Neuronal stem cell (in vitro differentiated cells): ENCODE results near the gene SEC14L1.

ENCODE experiments used
- DNase-seq: peaks from one replicate; pipeline ENCODE4 v3.0.0-alpha.2; 2013; ENCODE audit warnings: low spot score
- H2AFZ ChIP-seq: one replicate; pipeline ENCODE4 v1.6.1; 2013; ENCODE audit warnings: mild to moderate bottlenecking, low read length, inconsistent platforms
- H2AK5ac ChIP-seq: 2 replicates; pipeline ENCODE4 v1.6.1; 2013; ENCODE audit warnings: low read depth, mild to moderate bottlenecking, inconsistent platforms, low read length, moderate library complexity, mixed read lengths
- H2BK120ac ChIP-seq: 2 replicates; pipeline ENCODE4 v1.6.1; 2013; ENCODE audit warnings: low read depth, mild to moderate bottlenecking, inconsistent platforms, low read length, moderate library complexity, mixed read lengths
- H2BK12ac ChIP-seq: one replicate; pipeline ENCODE4 v1.6.1; 2013; ENCODE audit warnings: low read length, inconsistent platforms
- H2BK15ac ChIP-seq: 2 replicates; pipeline ENCODE4 v1.6.1; 2013; ENCODE audit warnings: mild to moderate bottlenecking, low read length, inconsistent platforms, mixed read lengths
- H2BK5ac ChIP-seq: one replicate; pipeline ENCODE4 v1.6.1; 2013; ENCODE audit warnings: inconsistent platforms, mild to moderate bottlenecking, low read length, moderate library complexity
- H3K14ac ChIP-seq: one replicate; pipeline ENCODE4 v1.6.1; 2013; ENCODE audit warnings: low read length, inconsistent platforms
- H3K18ac ChIP-seq: 2 replicates; pipeline ENCODE4 v1.6.1; 2013; ENCODE audit warnings: low read length, inconsistent platforms
- H3K23ac ChIP-seq: 2 replicates; pipeline ENCODE4 v1.6.1; 2013; ENCODE audit warnings: low read depth, mild to moderate bottlenecking, mixed read lengths, low read length, inconsistent platforms; ENCODE audit not compliant: poor library complexity
- H3K27ac ChIP-seq: replicated peaks from 3 replicates; pipeline ENCODE4 v1.5.1; 2013; ENCODE audit warnings: low read length, inconsistent platforms
- H3K27me3 ChIP-seq, 3 experiments: 2 replicates each; pipeline ENCODE4 v1.6.1; 2013; ENCODE audit warnings: low read length in 3 of 3, mild to moderate bottlenecking in 2 of 3, inconsistent platforms in 1 of 3, low read depth in 1 of 3, mixed read lengths in 1 of 3, moderate library complexity in 1 of 3; ENCODE audit not compliant: control insufficient read depth in 3 of 3, insufficient read depth in 3 of 3
- H3K36me3 ChIP-seq, 2 donors: replicated peaks in 1 of 2; 2 replicates each; pipeline ENCODE4 v1.6.1; 2013; ENCODE audit warnings: low read length in 2 of 2; ENCODE audit not compliant: control insufficient read depth in 2 of 2, insufficient read depth in 2 of 2
- H3K4ac ChIP-seq: 2 replicates; pipeline ENCODE4 v1.6.1; 2013; ENCODE audit warnings: inconsistent platforms, mild to moderate bottlenecking, low read length, moderate library complexity
- H3K4me1 ChIP-seq, 2 donors: 1 replicate in 1 of 2; 2 replicates in 1 of 2; pipeline ENCODE4 v1.6.1; 2013; ENCODE audit warnings: low read length in 2 of 2, low read depth in 1 of 2; ENCODE audit not compliant: control insufficient read depth in 2 of 2, insufficient read depth in 1 of 2
- H3K4me2 ChIP-seq: one replicate; pipeline ENCODE4 v1.6.1; 2013; ENCODE audit warnings: mild to moderate bottlenecking, low read length, inconsistent platforms; ENCODE audit not compliant: insufficient read depth, poor library complexity, severe bottlenecking
- H3K4me3 ChIP-seq, 2 donors: 2 replicates each; pipeline ENCODE4 v1.5.1; 2013; ENCODE audit warnings: low read length in 2 of 2, mild to moderate bottlenecking in 2 of 2, inconsistent platforms in 1 of 2, moderate library complexity in 1 of 2
- H3K79me1 ChIP-seq: one replicate; pipeline ENCODE4 v1.6.1; 2013; ENCODE audit warnings: low read depth, mild to moderate bottlenecking, inconsistent platforms, low read length, moderate library complexity
- H3K9ac ChIP-seq: one replicate; pipeline ENCODE4 v1.6.1; 2013; ENCODE audit warnings: mild to moderate bottlenecking, low read depth, low read length, inconsistent platforms; ENCODE audit not compliant: poor library complexity
- H3K9me3 ChIP-seq, 2 donors: replicated peaks in 1 of 2; 2 replicates each; pipeline versions ENCODE3 to v1.6.1; 2013; ENCODE audit warnings: low read length in 2 of 2, mild to moderate bottlenecking in 2 of 2, inconsistent platforms in 1 of 2, low read depth in 1 of 2, mixed read lengths in 1 of 2, moderate library complexity in 1 of 2; ENCODE audit not compliant: control insufficient read depth in 2 of 2, insufficient read depth in 1 of 2
- H4K8ac ChIP-seq: one replicate; pipeline ENCODE4 v1.6.1; 2013; ENCODE audit warnings: low read depth, mild to moderate bottlenecking, inconsistent platforms, low read length, moderate library complexity
- H4K91ac ChIP-seq: one replicate; pipeline ENCODE4 v1.6.1; 2013; ENCODE audit warnings: low read length, low read depth, mild to moderate bottlenecking, inconsistent platforms; ENCODE audit not compliant: poor library complexity
- WGBS, 2 donors: extraction: QIAGEN DNeasy Blood & Tissue Kit; methylation state at CpG; one replicate each; pipeline ENCODE4 v1.1.7; 2013; ENCODE audit warnings: missing lambda C conversion rate in 2 of 2, mixed read lengths in 1 of 2; ENCODE audit not compliant: insufficient read length in 2 of 2, insufficient replicate concordance in 1 of 2; ENCODE audit errors: extremely low coverage in 2 of 2; 5-methylcytosine and 5-hydroxymethylcytosine counted together

The SEC14L1 gene

DNA sequence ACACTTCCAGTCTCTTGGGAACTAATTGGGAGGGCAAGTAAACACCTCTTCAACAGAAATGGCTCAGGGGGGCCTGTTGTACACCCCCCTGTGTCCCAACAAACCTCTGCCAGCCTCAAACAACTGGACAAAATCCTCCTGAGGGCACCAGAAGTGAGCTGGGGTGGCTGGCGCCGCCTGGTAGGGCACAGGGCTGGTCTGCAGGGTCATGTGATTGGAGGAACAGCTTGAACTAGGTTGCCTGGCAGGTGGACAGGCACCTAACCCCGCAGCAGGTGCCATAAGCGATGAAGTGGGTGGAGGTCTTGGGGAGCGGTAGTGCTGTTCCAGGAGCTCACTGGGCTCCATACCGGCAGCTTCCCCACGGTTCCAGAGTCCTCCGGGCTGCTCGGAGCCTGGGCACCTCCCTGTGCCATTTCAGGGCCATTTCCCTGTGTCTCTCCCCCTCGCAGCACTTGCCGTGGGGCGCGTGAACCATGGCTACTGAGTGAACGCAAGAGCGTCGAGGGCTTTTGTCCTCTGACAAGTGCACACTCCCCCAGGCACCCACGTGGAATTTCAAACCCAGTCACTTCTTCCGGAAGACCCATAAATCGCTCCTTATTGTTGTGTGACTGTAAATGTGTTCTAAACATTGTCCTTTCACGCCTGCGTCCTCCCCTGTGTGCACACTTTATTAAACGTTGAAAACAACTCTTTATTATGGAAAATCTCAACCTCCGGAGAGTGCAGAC lies 101.5 kb downstream of the SEC14L1 start:
- Histone ChIP-seq H3K4me1 (peaks cover 0 to 2% of the 10 kb centered on the region in 2 donors), H3K36me3 (no peaks in the 10 kb centered on the region), H2BK5ac (no peak overlapping the region), H3K27me3 (no peaks in the 10 kb centered on the region), H3K79me1 (no peaks in the 10 kb centered on the region), H2AFZ (peak overlapping the region; percentile 80), H3K14ac (no peak overlapping the region), H3K9ac (no peak overlapping the region), H2AK5ac (no peak overlapping the region), H4K91ac (no peak overlapping the region), H2BK12ac (peak overlapping the region; percentile 30), H3K4me3 (no peak overlapping the region), H3K9me3 (no peaks in the 10 kb centered on the region), H3K23ac (no peak overlapping the region), H3K27ac (no peak overlapping the region), H3K4me2 (no peak overlapping the region), H4K8ac (no peak overlapping the region), H3K4ac (no peak overlapping the region), H2BK15ac (peak overlapping the region; percentile 42), H3K18ac (peak overlapping the region; percentile 49), H2BK120ac (no peak overlapping the region)
- no CpG with 5 or more reads among the region's 23 CpGs for WGBS, 2 donors
- no peak for DNase-seq

DNA sequence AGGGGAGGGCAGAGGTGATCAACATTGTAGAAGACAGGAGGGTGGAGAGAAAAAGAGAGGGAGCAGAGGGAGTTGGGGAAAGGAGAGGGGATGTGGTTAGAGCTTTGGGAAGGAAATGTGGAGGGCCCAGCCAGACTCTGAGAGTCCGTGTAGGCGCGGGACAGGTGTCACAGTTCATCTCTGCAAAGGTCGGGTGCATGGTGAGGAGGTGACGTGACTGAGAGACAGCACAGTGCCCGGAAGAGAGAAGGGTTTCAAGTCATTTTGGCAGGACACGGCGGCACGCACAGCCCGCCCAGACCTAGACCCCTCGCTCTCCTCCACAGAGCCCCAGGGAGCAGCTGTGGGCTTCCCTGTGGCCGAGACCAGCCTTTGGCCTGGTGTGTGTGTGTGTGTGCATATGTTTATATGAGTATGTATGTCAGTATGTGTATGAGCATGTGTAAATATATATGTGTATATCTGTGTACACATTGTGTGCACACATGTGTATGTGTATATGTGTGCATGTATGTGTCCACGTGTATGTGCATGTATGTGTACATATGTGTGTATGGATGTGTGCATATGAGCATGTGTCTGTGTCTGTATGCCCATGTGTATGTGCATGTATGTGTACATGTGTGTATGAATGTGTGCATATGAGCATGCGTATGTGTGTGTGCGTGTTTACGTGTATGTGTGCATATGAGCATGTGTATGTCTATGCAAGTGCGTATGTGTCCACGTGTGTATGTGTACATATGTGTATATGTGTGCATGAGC lies 104.6 kb downstream of the SEC14L1 start:
- Histone ChIP-seq H3K79me1 (no peaks in the 10 kb centered on the region), H3K14ac (no peak overlapping the region), H3K4me2 (no peak overlapping the region), H4K91ac (no peak overlapping the region), H3K18ac (no peak overlapping the region), H2AK5ac (no peak overlapping the region), H2BK120ac (no peak overlapping the region), H2BK15ac (no peak overlapping the region), H3K27ac (no peak overlapping the region), H2AFZ (no peak overlapping the region), H3K4me3 (no peak overlapping the region), H4K8ac (no peak overlapping the region), H3K4me1 (peaks cover 0 to 2% of the 10 kb centered on the region in 2 donors), H3K36me3 (no peaks in the 10 kb centered on the region), H3K9ac (no peak overlapping the region), H3K9me3 (peaks cover 2% of the 10 kb centered on the region in 2 donors), H3K23ac (no peak overlapping the region), H3K27me3 (peaks cover 0 to 9% (median 0%) of the 10 kb centered on the region in 3 experiments), H2BK12ac (no peak overlapping the region), H3K4ac (no peak overlapping the region), H2BK5ac (no peak overlapping the region)
- WGBS, 2 donors = no CpG with 5 or more reads among the region's 18 CpGs
- DNase-seq = no peak

DNA sequence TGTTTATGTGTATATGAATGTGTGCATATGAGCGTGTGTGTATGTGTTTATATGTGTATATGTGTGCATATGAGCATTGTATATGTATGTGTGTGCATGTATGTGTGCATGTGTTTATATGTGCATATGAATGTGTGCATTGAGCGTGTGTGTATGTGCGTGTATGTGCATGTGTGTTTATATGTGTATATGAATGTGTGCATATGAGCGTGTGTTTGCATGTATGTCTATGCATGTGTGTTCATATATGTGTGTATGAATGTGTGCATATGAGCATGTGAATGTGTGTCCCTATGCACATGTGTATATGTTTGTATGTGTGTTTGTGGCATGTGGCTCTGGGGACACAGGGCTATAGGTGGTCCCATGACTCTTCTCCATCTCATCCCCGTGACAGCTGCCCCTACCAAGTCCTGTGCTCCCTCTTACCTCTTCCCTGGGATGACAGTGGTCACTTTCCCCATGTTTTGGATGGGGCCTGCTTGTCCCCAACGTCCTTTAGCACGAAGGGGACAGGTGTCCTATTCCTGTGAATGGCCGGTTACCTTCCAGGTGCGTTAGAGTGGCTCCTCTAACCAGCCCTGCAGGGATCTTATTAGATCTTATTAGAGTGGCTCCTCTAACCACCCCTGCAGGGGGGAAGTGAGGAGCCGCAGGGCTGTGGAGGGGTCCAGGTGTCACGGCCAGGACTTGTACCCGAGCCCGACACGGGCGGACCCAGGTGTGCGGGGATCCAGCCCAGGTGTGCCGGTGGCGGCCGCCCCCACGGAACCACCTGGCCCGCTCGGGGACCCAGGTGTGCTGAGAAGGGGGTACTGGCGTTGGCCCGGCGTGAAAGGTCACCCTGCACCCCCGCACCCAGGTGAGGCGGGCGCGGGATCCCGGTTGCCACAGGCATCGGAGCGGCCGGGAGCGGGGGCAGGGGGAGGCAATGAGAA lies 105.6 kb downstream of the SEC14L1 start:
- no CpG with 5 or more reads among the region's 34 CpGs for WGBS, 2 donors
- peak overlapping the region; percentile 96 for H3K18ac ChIP-seq

More for the DNA sequence above, 105.6 kb downstream of the SEC14L1 start:
- Histone ChIP-seq H3K23ac (peak overlapping the region; percentile 68), H3K36me3 (no peaks in the 10 kb centered on the region), H3K4me2 (peak overlapping the region; percentile 97), H3K4me3 (peak overlapping the region; percentile 44 to 72), H2BK120ac (peak overlapping the region; percentile 75), H3K9me3 (peaks cover 2% of the 10 kb centered on the region in 2 donors), H2BK12ac (no peak overlapping the region), H3K27me3 (peaks cover 0 to 9% (median 0%) of the 10 kb centered on the region in 3 experiments), H4K91ac (no peak overlapping the region), H4K8ac (no peak overlapping the region), H3K9ac (peak overlapping the region; percentile 82), H3K4ac (no peak overlapping the region), H2AFZ (peak overlapping the region; percentile 97), H2BK15ac (peak overlapping the region; percentile 86), H3K14ac (peak overlapping the region; percentile 57), H3K79me1 (no peaks in the 10 kb centered on the region), H3K4me1 (peaks cover 0 to 2% of the 10 kb centered on the region in 2 donors), H2AK5ac (peak overlapping the region; percentile 8), H3K27ac (no peak overlapping the region), H2BK5ac (no peak overlapping the region)
- no peak for DNase-seq
